HPDE6-E6E7 (cell line): Measurements from ENCODE around the gene OLFM1.

Source experiments
- DNase-seq: peaks from one replicate; pipeline ENCODE4 v3.0.0; 2011; ENCODE audit warnings: missing footprints; ENCODE audit errors: extremely low spot score

The OLFM1 gene

DNA sequence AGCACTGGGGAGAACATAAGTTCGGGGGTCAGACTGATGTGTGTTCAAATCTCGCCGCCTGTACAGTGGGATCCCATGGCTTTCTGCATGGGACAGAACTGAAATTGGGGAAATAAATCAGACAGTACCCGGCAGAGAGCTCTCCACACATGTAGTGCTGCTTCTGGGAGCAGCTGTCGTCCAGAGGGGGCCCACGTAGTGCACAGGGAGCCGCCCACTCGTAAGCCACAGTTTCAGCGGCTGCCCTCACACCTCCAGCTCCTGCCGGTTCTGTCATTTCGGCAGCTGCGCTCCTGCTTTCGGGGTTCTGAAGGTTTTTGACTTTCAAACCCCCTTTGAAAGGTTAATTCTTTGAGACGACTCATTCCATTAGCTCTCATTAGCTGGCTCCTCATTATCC, 83.1 kb downstream of the OLFM1 start:
- no peak for DNase-seq
